NCI-H2029 (cell line): ENCODE data around the gene ZNF831.

Experiments
- DNase-seq: peaks from one replicate; lab custom pipeline; 2025; lab: John Stamatoyannopoulos, UW

The ZNF831 gene

GRCh38 chr20:59214606-59215547 is 51.3 kb downstream of the ZNF831 start:
- DNase-seq: no peak

GRCh38 chr20:59217173-59217572 is 53.6 kb downstream of the ZNF831 start:
- DNase-seq: no peak

- DNase-seq: no peak
These were observed 54.2 kb downstream of the ZNF831 start for GRCh38 chr20:59217794-59218280.

- DNase-seq: no peak
These were observed 55.6 kb downstream of the ZNF831 start for GRCh38 chr20:59219211-59219610.

GRCh38 chr20:59220161-59220560 is 56.5 kb downstream of the ZNF831 start:
- DNase-seq: no peak

GRCh38 chr20:59221049-59221706 is 57.6 kb downstream of the ZNF831 start:
- DNase-seq: no peak

GRCh38 chr20:59221707-59222252 is 58.2 kb downstream of the ZNF831 start:
- DNase-seq: no peak

- peak; percentile 15 for DNase-seq
These were observed 58.9 kb downstream of the ZNF831 start for GRCh38 chr20:59222253-59223181.

GRCh38 chr20:59223182-59223601 is 59.6 kb downstream of the ZNF831 start:
- no peak for DNase-seq

- DNase-seq: no peak
These were observed 60.1 kb downstream of the ZNF831 start for GRCh38 chr20:59223750-59224149.

- DNase-seq: no peak
These were observed 60.6 kb downstream of the ZNF831 start for GRCh38 chr20:59224236-59224635.

GRCh38 chr20:59230385-59230784 is 66.8 kb downstream of the ZNF831 start:
- no peak for DNase-seq

- DNase-seq: no peak
These were observed 67.6 kb downstream of the ZNF831 start for GRCh38 chr20:59231124-59231804.

- DNase-seq: no peak
These were observed 69.0 kb downstream of the ZNF831 start for GRCh38 chr20:59232618-59233017.

GRCh38 chr20:59235226-59235625 is 71.6 kb downstream of the ZNF831 start:
- no peak for DNase-seq

- no peak for DNase-seq
These were observed 76.4 kb downstream of the ZNF831 start for GRCh38 chr20:59240006-59240405.

- DNase-seq: no peak
These were observed 79.3 kb downstream of the ZNF831 start for GRCh38 chr20:59242714-59243626.

- DNase-seq: no peak
These were observed 83.2 kb downstream of the ZNF831 start for GRCh38 chr20:59246691-59247400.
